ENCODE results near the gene C1orf35. TPM values are rescaled to one million over a fixed set of nuclear protein-coding genes. Genes with fewer than 3 reads are reported as not detected.

Gene C1orf35
- total RNA-seq, 4 donors from 2014 or later, result 8.5 to 21.3 (median 18.1) TPM

- 58 to 61% methylated on average over 8 to 10 of the region's 11 CpGs for WGBS, 2 donors
- Histone ChIP-seq H3K4me1 (peaks cover 13 to 41% (median 22%) of the 10 kb centered on the region in 3 donors), H3K4me3 (peak overlapping the region; percentile 73 to 95 (median 80)), H3K9me3 (no peaks in the 10 kb centered on the region), H3K36me3 (peaks cover 0 to 29% (median 8%) of the 10 kb centered on the region in 3 donors), H3K27me3 (no peaks in the 10 kb centered on the region), H3K27ac (peak overlapping the region; percentile 91 to 96 (median 92))
- TF ChIP-seq POLR2A (IDR thresholded peaks at IDR 0.05) (no peak), CTCF (IDR thresholded peaks at IDR 0.05) (no peak)
- intact Hi-C loops (cut with DNase I), result loop anchor here (10.0 kb wide), 1 partner anchor 57 kb away; the partner anchor contains the start of gene IBA57
- DNase-seq, result no peak
Observed at GRCh38 chr1:228108055-228108690, 5.0 kb upstream of the C1orf35 start.

- no peak for DNase-seq
- no CpG with 5 or more reads among the region's 19 CpGs for WGBS, 2 donors
- Histone ChIP-seq H3K4me1 (peaks cover 13 to 42% (median 22%) of the 10 kb centered on the region in 3 donors), H3K4me3 (no peak overlapping the region), H3K27me3 (no peaks in the 10 kb centered on the region), H3K27ac (peak overlapping the region in 1 of 4 donors; percentile 91), H3K36me3 (peaks cover 0 to 29% (median 8%) of the 10 kb centered on the region in 3 donors), H3K9me3 (no peaks in the 10 kb centered on the region)
- intact Hi-C loops (cut with DNase I), result loop anchor here (10.0 kb wide), 1 partner anchor 57 kb away; the partner anchor contains the start of gene IBA57
- TF ChIP-seq CTCF (IDR thresholded peaks at IDR 0.05), result no peak
- TF ChIP-seq POLR2A (IDR thresholded peaks at IDR 0.05), result no peak
Observed at GRCh38 chr1:228107636-228108035, 4.5 kb upstream of the C1orf35 start.

- intact Hi-C loops (cut with DNase I), result loop anchor here (10.0 kb wide), 1 partner anchor 58 kb away; the partner anchor contains the start of gene IBA57
- no peak for DNase-seq
- peaks cover 20 to 51% (median 28%) of the 10 kb centered on the region in 3 donors for H3K4me1 ChIP-seq
Observed at GRCh38 chr1:228106800-228107054, 3.6 kb upstream of the C1orf35 start.

GRCh38 chr1:228105996-228106799 lies 3.1 kb upstream of the C1orf35 start:
- WGBS, 2 donors, result 90 to 92% methylated on average over 2 of the region's 8 CpGs
- intact Hi-C loops (cut with DNase I), result loop anchor here (10.0 kb wide), 1 partner anchor 59 kb away; the partner anchor contains the start of gene IBA57
- Histone ChIP-seq H3K4me3 (no peak overlapping the region), H3K36me3 (peaks cover 0 to 29% (median 9%) of the 10 kb centered on the region in 3 donors), H3K27me3 (no peaks in the 10 kb centered on the region), H3K27ac (no peak overlapping the region), H3K9me3 (no peaks in the 10 kb centered on the region), H3K4me1 (peaks cover 24 to 56% (median 33%) of the 10 kb centered on the region in 3 donors)
- TF ChIP-seq POLR2A (IDR thresholded peaks at IDR 0.05) (no peak), CTCF (IDR thresholded peaks at IDR 0.05) (no peak)
- DNase-seq, result no peak

More at GRCh38 chr1:228106800-228107054, 3.6 kb upstream of the C1orf35 start:
- TF ChIP-seq CTCF (IDR thresholded peaks at IDR 0.05) (no peak), POLR2A (IDR thresholded peaks at IDR 0.05) (no peak)
- Histone ChIP-seq H3K4me3 (no peak overlapping the region), H3K27me3 (no peaks in the 10 kb centered on the region), H3K36me3 (peaks cover 0 to 29% (median 8%) of the 10 kb centered on the region in 3 donors), H3K27ac (no peak overlapping the region), H3K9me3 (no peaks in the 10 kb centered on the region)
- 93 to 97% methylated on average over 3 to 5 of the region's 9 CpGs for WGBS, 2 donors
